HCT116 (cell line): ENCODE results near the gene PLA2G4C. TPM values are rescaled to one million over a fixed set of nuclear protein-coding genes. Genes with fewer than 3 reads are reported as not detected.

Source experiments
- ATAC-seq: fragments of 200-7000 bp; cut with Tn5 transposase; 2 replicates; pipeline ENCODE4 v1.9.1; 2020; ENCODE audit warnings: mild to moderate bottlenecking, moderate library complexity
- BruUV-seq: library from RNA; stranded (reverse); fragments of 400-500 nt; replicated peaks from 2 replicates; lab custom pipeline; 2021; lab: Mats Ljungman, UMichigan
- CTCF ChIA-PET: fragments of 300-600 bp; sonication (Branson Sonifier 250); formaldehyde crosslinking; loops from one replicate; lab custom pipeline; 2021; ENCODE audit warnings: antibody characterized with exemption; lab: Charles Lee
- POLR2A ChIA-PET: fragments of 300-600, 350-600 bp; sonication (Branson Sonifier 250); formaldehyde crosslinking; loops from one replicate; lab custom pipeline; 2021; ENCODE audit warnings: antibody characterized with exemption; lab: Charles Lee
- RAD21 ChIA-PET, 2 experiments: fragments of 300-600 bp; sonication (Branson Sonifier 250); formaldehyde crosslinking; loops; one replicate each; lab custom pipeline; 2023; ENCODE audit warnings: low total read pairs in 2 of 2; ENCODE audit not compliant: uncharacterized antibody in 2 of 2, unreplicated experiment in 2 of 2, low non-redundant PET in 1 of 2; lab: Charles Lee
- DNase-seq: peaks from one replicate; pipeline ENCODE4 v3.0.0-alpha.2; 2010; ENCODE audit warnings: low read depth, low spot score
- H2AFZ ChIP-seq: fragments of 200-600 bp; shearing (Covaris generic), sonication (generic); 2 replicates; pipeline ENCODE4 v1.6.1; 2017; ENCODE audit warnings: low read depth, mixed run types, mixed read lengths, antibody characterized with exemption, low read length; ENCODE audit not compliant: poor library complexity, severe bottlenecking
- H3K27ac ChIP-seq: 2 replicates; pipeline ENCODE4 v1.5.1; 2012; ENCODE audit warnings: low read depth, low read length
- H3K27me3 ChIP-seq: fragments of 200-600 bp; sonication (generic); 2 replicates; pipeline ENCODE4 v1.6.1; 2016; ENCODE audit warnings: mixed run types, low read length, mixed read lengths; ENCODE audit not compliant: insufficient read depth
- H3K36me3 ChIP-seq, 2 experiments: fragments of 200-500 bp in 1 of 2; fragments of 200-600 bp in 1 of 2; sonication (Bioruptor generic) in 1 of 2; sonication (generic) in 1 of 2; 2 replicates each; pipeline versions ENCODE4 v1.5.1 to v1.6.1; 2014 to 2016; ENCODE audit warnings: low read length in 2 of 2, inconsistent platforms in 1 of 2, mixed read lengths in 1 of 2, mixed run types in 1 of 2; ENCODE audit not compliant: insufficient read depth in 2 of 2, control insufficient read depth in 1 of 2
- H3K4me1 ChIP-seq, 2 experiments: fragments of 200-600 bp in 1 of 2; sonication (generic) in 1 of 2; 2 replicates each; pipeline versions ENCODE4 v1.5.1 to v1.6.1; 2012 to 2017; ENCODE audit warnings: low read length in 2 of 2, inconsistent platforms in 1 of 2, mild to moderate bottlenecking in 1 of 2, mixed read lengths in 1 of 2, mixed run types in 1 of 2, moderate library complexity in 1 of 2; ENCODE audit not compliant: insufficient read depth in 2 of 2, control insufficient read depth in 1 of 2
- H3K4me2 ChIP-seq: fragments of 200-600 bp; sonication (generic); 2 replicates; pipeline ENCODE4 v1.6.1; 2017; ENCODE audit warnings: mixed run types, low read length, mixed read lengths
- H3K4me3 ChIP-seq, 2 experiments: fragments of 200-600 bp in 1 of 2; sonication (generic) in 1 of 2; replicated peaks in 1 of 2; 2 replicates each; pipeline ENCODE4 v1.5.1; 2011 to 2016; ENCODE audit warnings: low read length in 2 of 2, control low read depth in 1 of 2, low read depth in 1 of 2, mild to moderate bottlenecking in 1 of 2, mixed read lengths in 1 of 2, mixed run types in 1 of 2
- H3K79me2 ChIP-seq: fragments of 200-600 bp; sonication (generic); 2 replicates; pipeline ENCODE4 v1.6.1; 2017; ENCODE audit warnings: mild to moderate bottlenecking, mixed run types, low read length, moderate library complexity, mixed read lengths; ENCODE audit not compliant: insufficient read depth
- H3K9ac ChIP-seq: fragments of 200-600 bp; sonication (generic); 2 replicates; pipeline ENCODE4 v1.6.1; 2016; ENCODE audit warnings: low read length, mixed read lengths
- H3K9me2 ChIP-seq: fragments of 200-600 bp; sonication (generic), shearing (Covaris generic); 2 replicates; pipeline ENCODE4 v1.6.1; 2017; ENCODE audit warnings: mixed run types, mild to moderate bottlenecking, moderate library complexity; ENCODE audit not compliant: insufficient read depth
- H3K9me3 ChIP-seq, 2 experiments: fragments of 200-500 bp in 1 of 2; fragments of 200-600 bp in 1 of 2; sonication (Bioruptor generic) in 1 of 2; sonication (generic) in 1 of 2; 2 replicates each; pipeline ENCODE4 v1.6.1; 2014 to 2017; ENCODE audit warnings: low read length in 2 of 2, mixed read lengths in 2 of 2, inconsistent platforms in 1 of 2, low read depth in 1 of 2, mild to moderate bottlenecking in 1 of 2, mixed run types in 1 of 2, moderate library complexity in 1 of 2; ENCODE audit not compliant: control insufficient read depth in 1 of 2, insufficient read depth in 1 of 2
- H4K20me1 ChIP-seq: fragments of 200-600 bp; sonication (generic), shearing (Covaris generic); 2 replicates; pipeline ENCODE4 v1.6.1; 2017; ENCODE audit warnings: mixed run types, mild to moderate bottlenecking, moderate library complexity; ENCODE audit not compliant: insufficient read depth
- ATF3 ChIP-seq: IDR thresholded peaks from 2 replicates; pipeline ENCODE4 v1.6.1; 2012
- CBX3 ChIP-seq: IDR thresholded peaks from 2 replicates; pipeline ENCODE4 v1.6.1; 2012; ENCODE audit warnings: low read depth
- EGR1 ChIP-seq: IDR thresholded peaks from 2 replicates; pipeline ENCODE4 v1.6.1; 2012; ENCODE audit warnings: low read depth
- ELF1 ChIP-seq: IDR thresholded peaks from 2 replicates; pipeline ENCODE4 v1.6.1; 2012; ENCODE audit warnings: low read depth, borderline replicate concordance
- EZH2 ChIP-seq: fragments of 200-600 bp; sonication (generic); IDR thresholded peaks from 2 replicates; pipeline ENCODE4 v1.6.1; 2017; ENCODE audit warnings: antibody characterized with exemption, mixed run types
- EZH2phosphoT487 ChIP-seq: fragments of 200-600 bp; IDR thresholded peaks from 2 replicates; pipeline ENCODE4 v1.6.1; 2018; ENCODE audit warnings: antibody characterized with exemption, borderline replicate concordance
- FOSL1 ChIP-seq: IDR thresholded peaks from 2 replicates; pipeline ENCODE4 v1.6.1; 2012; ENCODE audit warnings: low read depth
- JUND ChIP-seq: IDR thresholded peaks from 2 replicates; pipeline ENCODE4 v1.6.1; 2012
- MAX ChIP-seq: IDR thresholded peaks from 2 replicates; pipeline ENCODE4 v1.6.1; 2012
- RAD21 ChIP-seq: IDR thresholded peaks from 2 replicates; pipeline ENCODE4 v1.6.1; 2012; ENCODE audit warnings: low read depth, mild to moderate bottlenecking
- SIN3A ChIP-seq: IDR thresholded peaks from 2 replicates; pipeline ENCODE4 v1.6.1; 2012; ENCODE audit warnings: low read depth
- SP1 ChIP-seq: IDR thresholded peaks from 2 replicates; pipeline ENCODE4 v1.6.1; 2012; ENCODE audit warnings: low read depth
- TCF7L2 ChIP-seq: IDR thresholded peaks from 2 replicates; pipeline ENCODE4 v1.7.0; 2011; ENCODE audit warnings: borderline replicate concordance, inconsistent platforms; ENCODE audit not compliant: insufficient read depth, insufficient read length; ENCODE audit errors: extremely low read depth
- YY1 ChIP-seq: IDR thresholded peaks from 2 replicates; pipeline ENCODE4 v1.6.1; 2011; ENCODE audit warnings: low read length, low read depth, moderate library complexity, mild to moderate bottlenecking; ENCODE audit not compliant: insufficient replicate concordance; ENCODE audit errors: extremely low read depth
- ZNF274 ChIP-seq: fragments of 200-500 bp; sonication (Bioruptor generic); IDR thresholded peaks from 2 replicates; pipeline ENCODE4 v1.6.1; 2014; ENCODE audit warnings: mild to moderate bottlenecking, low read depth, low read length, inconsistent platforms
- intact Hi-C: fragments of 100-400 bp; cut with micrococcal nuclease; formaldehyde crosslinking; loops from 2 replicates; pipeline ENCODE4 v1.10.0; 2022
- total RNA-seq: library from RNA; stranded (reverse); gene quantifications from one replicate; pipeline ENCODE4 v1.2.1, GENCODE V29; 2021; ENCODE audit not compliant: unreplicated experiment
- TF ChIP-seq, protein P1 (sequence below): IDR thresholded peaks from 2 replicates; pipeline ENCODE4 v1.6.1; 2011; ENCODE audit warnings: mild to moderate bottlenecking, low read length, moderate library complexity; ENCODE audit not compliant: insufficient replicate concordance; ENCODE audit errors: extremely low read depth

The PLA2G4C gene
- total RNA-seq, 1 experiment from 2014 or later: 1.7 TPM

- no peaks in the 10 kb centered on the region for H4K20me1 ChIP-seq
- ChIA-PET CTCF (no interaction called here), POLR2A (no interaction called here), RAD21 (no interaction called here)
- no peak overlapping the region for H2AFZ ChIP-seq
- H3K9me3 ChIP-seq: no peaks in the 10 kb centered on the region
- no peak overlapping the region for H3K4me2 ChIP-seq
- DNase-seq (no peak), ATAC-seq (no peak)
- intact Hi-C loops: no loop called here
- H3K79me2 ChIP-seq: no peaks in the 10 kb centered on the region
- no peak overlapping the region for H3K27ac ChIP-seq
- no peak for TF ChIP-seq RAD21
- TF ChIP-seq SIN3A: no peak
- TF ChIP-seq ZNF274: no peak
- TF ChIP-seq FOSL1: no peak
- H3K36me3 ChIP-seq: peaks cover 12 to 31% of the 10 kb centered on the region in 2 experiments; a peak in 3 of 4 replicates
- no peaks in the 10 kb centered on the region for H3K4me1 ChIP-seq
- BruUV-seq: no TSS peak
- H3K9me2 ChIP-seq: no peaks in the 10 kb centered on the region
- no peak overlapping the region for H3K9ac ChIP-seq
- H3K4me3 ChIP-seq: no peak overlapping the region
- no peaks in the 10 kb centered on the region for H3K27me3 ChIP-seq
Observed at GRCh38 chr19:48147597-48148175, 37.1 kb upstream of the PLA2G4C start.

GRCh38 chr19:48139053-48139452, 28.4 kb upstream of the PLA2G4C start:
- no peaks in the 10 kb centered on the region for H3K79me2 ChIP-seq
- H3K4me3 ChIP-seq: no peak overlapping the region
- H3K9me3 ChIP-seq: no peaks in the 10 kb centered on the region
- H3K4me2 ChIP-seq: no peak overlapping the region
- H3K27ac ChIP-seq: no peak overlapping the region
- no peaks in the 10 kb centered on the region for H3K27me3 ChIP-seq
- H2AFZ ChIP-seq: no peak overlapping the region
- H3K9me2 ChIP-seq: no peaks in the 10 kb centered on the region
- no TSS peak for BruUV-seq
- TF ChIP-seq ELF1 (no peak), ATF3 (no peak), CBX3 (no peak), EZH2phosphoT487 (no peak), EGR1 (no peak), JUND (no peak), EZH2 (no peak), YY1 (no peak), SP1 (no peak), TCF7L2 (no peak), MAX (no peak)
- TF ChIP-seq, protein P1, sequence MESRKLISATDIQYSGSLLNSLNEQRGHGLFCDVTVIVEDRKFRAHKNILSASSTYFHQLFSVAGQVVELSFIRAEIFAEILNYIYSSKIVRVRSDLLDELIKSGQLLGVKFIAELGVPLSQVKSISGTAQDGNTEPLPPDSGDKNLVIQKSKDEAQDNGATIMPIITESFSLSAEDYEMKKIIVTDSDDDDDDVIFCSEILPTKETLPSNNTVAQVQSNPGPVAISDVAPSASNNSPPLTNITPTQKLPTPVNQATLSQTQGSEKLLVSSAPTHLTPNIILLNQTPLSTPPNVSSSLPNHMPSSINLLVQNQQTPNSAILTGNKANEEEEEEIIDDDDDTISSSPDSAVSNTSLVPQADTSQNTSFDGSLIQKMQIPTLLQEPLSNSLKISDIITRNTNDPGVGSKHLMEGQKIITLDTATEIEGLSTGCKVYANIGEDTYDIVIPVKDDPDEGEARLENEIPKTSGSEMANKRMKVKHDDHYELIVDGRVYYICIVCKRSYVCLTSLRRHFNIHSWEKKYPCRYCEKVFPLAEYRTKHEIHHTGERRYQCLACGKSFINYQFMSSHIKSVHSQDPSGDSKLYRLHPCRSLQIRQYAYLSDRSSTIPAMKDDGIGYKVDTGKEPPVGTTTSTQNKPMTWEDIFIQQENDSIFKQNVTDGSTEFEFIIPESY: no peak
- peaks cover 5 to 13% of the 10 kb centered on the region in 2 experiments; a peak in 3 of 4 replicates for H3K36me3 ChIP-seq
- no peaks in the 10 kb centered on the region for H3K4me1 ChIP-seq
- POLR2A ChIA-PET: no interaction called here
- CTCF ChIA-PET: no interaction called here
- H3K9ac ChIP-seq: no peak overlapping the region
- no peak for ATAC-seq
- RAD21 ChIA-PET: no interaction called here
- DNase-seq: no peak
- H4K20me1 ChIP-seq: no peaks in the 10 kb centered on the region
- intact Hi-C loops: no loop called here
